ENCODE measurements around the gene TRHDE.

TRHDE gene

GRCh38 chr12:72467985-72468384 is 195.8 kb downstream of the TRHDE start:
- DNase-seq (ENCODE audit: low read depth), result no peak
- TF ChIP-seq CTCF (IDR thresholded peaks at IDR 0.05; ENCODE audit: control insufficient read depth, insufficient read depth, low read depth, low read length, missing control alignments), result no peak
- no peak overlapping the region for H3K4me3 ChIP-seq (ENCODE audit: control insufficient read depth, low read depth, low read length)

- no peak overlapping the region for H3K4me3 ChIP-seq (ENCODE audit: control insufficient read depth, low read depth, low read length)
- DNase-seq (ENCODE audit: low read depth), result no peak
- TF ChIP-seq CTCF (IDR thresholded peaks at IDR 0.05; ENCODE audit: control insufficient read depth, insufficient read depth, low read depth, low read length, missing control alignments), result no peak
Observed at GRCh38 chr12:72468505-72468904, 196.3 kb downstream of the TRHDE start.

- DNase-seq (ENCODE audit: low read depth), result no peak
- TF ChIP-seq CTCF (IDR thresholded peaks at IDR 0.05; ENCODE audit: control insufficient read depth, insufficient read depth, low read depth, low read length, missing control alignments), result no peak
- no peak overlapping the region for H3K4me3 ChIP-seq (ENCODE audit: control insufficient read depth, low read depth, low read length)
Observed at GRCh38 chr12:72471806-72472205, 199.6 kb downstream of the TRHDE start.

GRCh38 chr12:72472350-72472749 is 200.2 kb downstream of the TRHDE start:
- no peak for DNase-seq (ENCODE audit: low read depth)
- no peak overlapping the region for H3K4me3 ChIP-seq (ENCODE audit: control insufficient read depth, low read depth, low read length)
- no peak for TF ChIP-seq CTCF (IDR thresholded peaks at IDR 0.05; ENCODE audit: control insufficient read depth, insufficient read depth, low read depth, low read length, missing control alignments)

GRCh38 chr12:72476301-72476700 is 204.1 kb downstream of the TRHDE start:
- H3K4me3 ChIP-seq (ENCODE audit: control insufficient read depth, low read depth, low read length), result no peak overlapping the region
- no peak for DNase-seq (ENCODE audit: low read depth)
- TF ChIP-seq CTCF (IDR thresholded peaks at IDR 0.05; ENCODE audit: control insufficient read depth, insufficient read depth, low read depth, low read length, missing control alignments), result no peak

- TF ChIP-seq CTCF (IDR thresholded peaks at IDR 0.05; ENCODE audit: control insufficient read depth, insufficient read depth, low read depth, low read length, missing control alignments), result no peak
- no peak for DNase-seq (ENCODE audit: low read depth)
- H3K4me3 ChIP-seq (ENCODE audit: control insufficient read depth, low read depth, low read length), result no peak overlapping the region
Observed at GRCh38 chr12:72485017-72485701, 213.0 kb downstream of the TRHDE start.

Data from AG09309 (cell line).